Dermis blood vessel endothelial cell (primary cell): ENCODE results near the gene CLN5. TPM values are rescaled to one million over a fixed set of nuclear protein-coding genes. Genes with fewer than 3 reads are reported as not detected.

Experiments
- DNase-seq: peaks from one replicate; pipeline ENCODE4 v3.0.0; 2010
- total RNA-seq: library from RNA; depleted of rRNA; stranded (reverse); fragments of >200 nt; gene quantifications from 2 replicates; pipeline ENCODE4 v1.2.3, GENCODE V29; 2014

Gene CLN5
- total RNA-seq, 1 donor from 2014 or later, result 32.7 TPM

- DNase-seq, result peak; percentile 8
These were observed 30.5 kb downstream of the CLN5 start for GRCh38 chr13:77022341-77022740.

DNA sequence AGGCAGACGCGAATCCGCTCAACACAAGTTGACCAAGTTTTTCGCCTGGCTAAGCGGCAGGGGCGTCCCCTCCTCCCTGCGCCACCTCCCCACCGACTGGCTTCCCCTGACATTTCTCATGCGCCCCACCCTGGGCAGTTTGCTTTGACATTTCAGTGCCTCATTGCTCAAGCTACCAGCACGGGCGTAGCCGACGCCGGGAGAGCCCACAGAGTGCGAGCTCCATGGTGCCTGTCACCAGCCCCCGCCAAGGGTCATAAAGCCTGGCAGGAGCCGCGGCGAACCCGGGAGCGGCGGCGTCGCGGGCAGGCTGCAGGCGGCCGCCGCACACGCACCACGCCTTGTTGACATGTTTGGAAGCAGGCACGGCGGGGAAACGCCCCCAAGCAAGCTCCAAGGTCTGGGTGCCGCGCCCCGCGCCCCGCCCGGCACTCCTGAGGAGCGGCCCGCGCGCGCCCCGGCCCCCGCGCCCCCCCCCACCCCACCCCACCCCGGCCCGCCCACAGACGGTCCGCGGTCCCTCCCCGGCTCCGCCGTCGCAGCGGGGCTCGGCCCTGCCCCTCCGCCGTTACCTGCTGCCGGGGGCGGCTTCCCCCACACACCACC, 34.5 kb downstream of the CLN5 start:
- DNase-seq, result peak; percentile 65

GRCh38 chr13:77026861-77027621, 35.2 kb downstream of the CLN5 start, which contains the start of gene FBXL3:
TSS of gene FBXL3 (minus strand) at chr13:77027159. CDS start at chr13:77021860, 5,299 bp downstream.
- DNase-seq, result peak; percentile 86

- peak; percentile 34 for DNase-seq
These were observed 36.3 kb downstream of the CLN5 start for GRCh38 chr13:77028202-77028601.

DNA sequence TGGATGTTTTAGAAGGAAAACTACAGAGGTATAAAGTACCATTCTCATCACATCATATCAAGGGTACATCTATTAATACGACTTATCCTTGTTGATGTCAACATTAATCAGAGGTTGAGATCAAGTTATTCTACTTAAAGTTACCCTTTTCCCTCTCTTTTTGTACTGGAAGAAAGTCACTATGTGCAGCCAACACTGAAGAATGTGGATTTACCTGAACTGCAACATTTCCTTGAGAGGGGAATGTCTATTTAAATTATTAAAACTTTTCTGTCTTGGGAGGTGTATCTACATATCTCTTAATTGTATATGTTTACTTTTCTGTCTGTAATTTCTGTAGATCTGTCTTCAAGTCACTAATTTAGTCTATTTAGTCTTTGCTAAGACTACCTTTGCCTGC, 37.6 kb downstream of the CLN5 start:
- no peak for DNase-seq

DNA sequence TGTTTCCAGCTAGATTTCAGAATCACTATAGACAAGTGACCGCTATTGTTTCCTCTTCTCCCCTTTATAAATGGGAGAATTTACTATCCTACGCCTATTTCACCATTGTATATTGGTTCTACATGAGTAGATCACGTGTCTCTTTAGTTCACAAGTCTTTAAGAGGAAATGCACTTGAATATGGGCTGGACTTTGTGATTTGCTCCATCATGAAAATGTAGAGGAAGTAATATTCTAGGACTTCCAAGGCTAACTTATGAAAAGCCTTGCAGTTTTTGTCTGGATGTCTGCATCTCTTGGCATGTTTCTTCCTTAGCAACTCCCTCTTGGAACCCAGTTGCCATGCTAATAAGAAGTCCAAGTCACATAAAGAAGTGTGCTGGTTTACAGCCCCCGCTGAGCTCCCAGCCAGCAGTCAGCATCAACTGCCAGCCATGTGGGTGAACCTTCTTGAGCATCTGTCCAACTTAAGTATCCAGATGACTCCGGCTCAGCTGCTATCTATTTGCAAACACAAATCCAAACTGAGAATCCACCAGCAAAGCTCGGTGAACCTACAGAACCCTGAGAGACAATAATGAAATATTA, 39.9 kb downstream of the CLN5 start:
- DNase-seq, result no peak

DNA sequence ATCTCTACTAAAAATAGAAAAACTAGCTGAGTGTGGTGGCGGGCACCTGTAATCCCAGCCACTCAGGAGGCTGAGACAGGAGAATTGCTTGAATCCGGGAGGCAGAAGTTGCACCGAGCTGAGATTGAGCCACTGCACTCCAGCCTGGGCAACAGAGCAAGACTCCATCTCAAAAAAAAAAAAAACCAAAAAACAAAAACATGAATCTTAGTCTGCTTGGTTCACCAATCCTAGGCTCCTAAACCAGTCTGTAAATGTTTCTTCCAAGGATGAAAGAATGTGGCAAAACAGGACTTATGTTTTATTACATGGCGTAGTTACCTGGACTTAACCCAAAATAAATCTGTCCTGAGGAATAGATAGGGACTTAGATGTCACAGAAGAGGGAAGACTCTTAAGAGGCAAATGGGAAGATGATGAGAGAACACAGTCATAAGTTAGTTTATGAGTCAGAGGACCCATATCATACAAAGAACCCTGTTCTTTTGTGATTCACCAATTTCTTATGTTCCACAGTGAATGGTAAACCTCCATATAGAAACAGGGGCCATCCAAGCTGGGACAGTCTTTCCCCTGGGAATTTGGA, 41.9 kb downstream of the CLN5 start:
- DNase-seq, result no peak

DNA sequence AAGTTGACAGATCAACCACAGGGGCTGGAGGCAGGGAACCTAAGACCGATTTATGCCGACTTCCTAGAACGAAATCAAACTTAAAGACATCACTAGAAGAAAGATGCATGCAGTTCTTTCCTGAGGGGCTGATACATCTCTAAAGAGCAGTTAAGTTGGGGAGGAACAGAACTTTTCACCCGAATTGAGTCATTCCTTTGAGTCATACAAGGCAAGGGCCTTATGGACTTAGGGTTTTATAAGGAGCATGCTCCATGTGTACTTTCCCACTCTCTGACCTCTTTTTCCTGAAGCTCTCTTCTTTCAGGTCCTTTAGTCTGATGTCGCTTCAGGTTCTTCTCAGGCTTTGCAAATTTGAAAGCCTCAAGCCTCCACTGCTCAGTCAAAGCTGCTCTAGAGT, 43.0 kb downstream of the CLN5 start:
- DNase-seq, result no peak

- DNase-seq, result no peak
These were observed 44.4 kb downstream of the CLN5 start for GRCh38 chr13:77036279-77036678.

- DNase-seq, result peak; percentile 40
These were observed 47.1 kb downstream of the CLN5 start for GRCh38 chr13:77038907-77039480.

DNA sequence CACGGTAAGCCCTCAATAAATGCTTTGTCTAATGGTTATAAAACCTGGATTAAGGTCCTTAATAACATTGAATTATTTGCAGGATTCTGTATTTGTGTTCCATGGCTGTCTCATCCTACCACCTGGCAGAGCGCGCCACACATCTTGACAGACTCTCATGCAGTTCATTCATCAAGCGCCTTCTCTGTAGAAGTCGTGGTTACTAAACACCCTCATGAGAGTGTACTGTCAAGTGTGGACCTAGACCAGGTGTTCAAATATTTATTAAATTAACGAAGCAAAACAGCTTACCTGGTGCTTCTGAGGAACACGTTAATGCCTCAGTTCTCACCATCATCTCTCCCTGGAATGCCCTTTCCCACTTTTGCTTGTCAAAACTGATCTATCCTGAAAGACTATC, 48.2 kb downstream of the CLN5 start:
- DNase-seq, result no peak

DNA sequence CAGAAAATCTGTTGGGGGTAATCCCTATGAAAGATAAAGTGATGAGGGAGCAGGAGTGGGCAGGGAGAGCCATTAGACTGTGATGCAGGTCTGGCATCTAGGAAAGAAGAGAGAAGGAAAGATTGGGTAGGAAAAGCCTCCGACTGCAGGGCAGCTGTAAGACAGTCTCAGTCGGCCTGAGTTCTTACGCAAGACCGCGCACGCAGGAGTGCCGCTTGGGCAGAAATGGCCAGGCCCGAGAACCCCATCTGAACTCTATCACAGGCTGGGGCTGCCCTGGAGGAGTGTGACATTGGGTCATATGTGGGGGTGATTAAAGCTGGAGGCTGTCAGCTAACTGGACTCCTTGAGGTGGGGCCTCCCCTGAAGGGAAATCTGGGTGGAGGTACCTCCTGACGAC, 49.0 kb downstream of the CLN5 start:
- no peak for DNase-seq

GRCh38 chr13:77042566-77043177, 50.8 kb downstream of the CLN5 start:
- no peak for DNase-seq

GRCh38 chr13:77047649-77048343, 55.9 kb downstream of the CLN5 start:
- DNase-seq, result no peak

GRCh38 chr13:77048681-77049080, 56.8 kb downstream of the CLN5 start:
- DNase-seq, result no peak

DNA sequence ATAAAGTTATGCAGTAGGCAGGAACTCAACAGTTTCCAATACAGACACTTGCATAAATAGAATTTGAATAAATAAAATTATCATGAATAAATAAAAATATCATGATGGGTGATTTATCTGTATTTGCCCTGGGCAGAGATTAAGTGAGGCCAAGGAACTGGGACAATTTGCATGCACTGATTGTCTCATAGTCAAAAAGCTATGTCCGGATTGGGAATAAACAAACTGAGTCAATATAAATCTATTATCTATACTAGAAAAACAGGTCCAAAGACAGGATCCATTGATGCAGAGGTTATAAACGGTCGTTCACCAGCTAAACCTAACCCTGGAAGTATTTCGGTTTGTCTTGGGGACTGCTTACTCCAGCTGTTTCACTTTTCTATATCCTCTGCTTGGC, 61.3 kb downstream of the CLN5 start:
- DNase-seq, result no peak

Other genes starting within 250 kb of the CLN5 start
- 395 and 538 TPM in 2 replicates for gene KCTD12, start 105.7 kb upstream of the CLN5 start, total RNA-seq
- not detected in 2 replicates for gene ACOD1, start 43.6 kb upstream of the CLN5 start, total RNA-seq
- gene FBXL3, start 35.1 kb downstream of the CLN5 start, total RNA-seq, result 76.4 and 77.1 TPM in 2 replicates